ENCODE data around the gene OSGEP.

GRCh38 chr14:20499881-20500280 lies 45.3 kb upstream of the OSGEP start:
- no peak for TF ChIP-seq PKNOX1 (IDR thresholded peaks at IDR 0.05)
- TF ChIP-seq ZNF384 (IDR thresholded peaks at IDR 0.05): no peak
- no peak for TF ChIP-seq SUZ12 (IDR thresholded peaks at IDR 0.05)
- no peak for TF ChIP-seq SP1 (IDR thresholded peaks at IDR 0.05)
- TF ChIP-seq ELF4 (IDR thresholded peaks at IDR 0.05): no peak
